Psoas muscle (tissue), 8 donors: ENCODE measurements around the gene SORBS2. TPM values are rescaled to one million over a fixed set of nuclear protein-coding genes. Genes with fewer than 3 reads are reported as not detected.

ENCODE experiments used
- ATAC-seq, 4 donors: fragments of 200-7000 bp; cut with Tn5 transposase; one replicate each; pipeline ENCODE4 v1.9.1; 2020; ENCODE audit warnings: moderate library complexity in 3 of 4, mild to moderate bottlenecking in 2 of 4
- DNase-seq, 2 donors: peaks; one replicate each; pipeline ENCODE4 v3.0.0-alpha.2; 2020
- H3K27ac ChIP-seq: fragments of 200-600 bp; one replicate; pipeline ENCODE4 v1.8.0; 2022
- H3K27me3 ChIP-seq, 3 donors: fragments of 200-600 bp in 1 of 3; one replicate each; pipeline versions ENCODE4 v1.6.1 to v1.8.0; 2013 to 2022; ENCODE audit warnings: low read length in 2 of 3, mild to moderate bottlenecking in 2 of 3, moderate library complexity in 1 of 3; ENCODE audit not compliant: insufficient read depth in 3 of 3
- H3K36me3 ChIP-seq, 2 donors: fragments of 200-600 bp in 1 of 2; one replicate each; pipeline versions ENCODE4 v1.6.1 to v1.8.0; 2013 to 2022; ENCODE audit warnings: low read depth in 1 of 2, mild to moderate bottlenecking in 1 of 2, moderate library complexity in 1 of 2; ENCODE audit not compliant: insufficient read depth in 1 of 2
- H3K4me1 ChIP-seq: fragments of 200-600 bp; one replicate; pipeline ENCODE4 v1.8.0; 2022
- H3K4me3 ChIP-seq: fragments of 200-600 bp; one replicate; pipeline ENCODE4 v1.8.0; 2022; ENCODE audit warnings: mild to moderate bottlenecking
- H3K9me3 ChIP-seq: fragments of 200-600 bp; one replicate; pipeline ENCODE4 v1.8.0; 2022
- WGBS, 3 donors: extraction: QIAGEN DNeasy Blood & Tissue Kit; methylation state at CpG; one replicate each; pipeline versions ENCODE4 v1.1.6 to v1.1.7; 2013; 5-methylcytosine and 5-hydroxymethylcytosine counted together
- intact Hi-C, 2 donors: fragments of 100-400 bp; cut with DNase I; formaldehyde crosslinking; loops; one replicate each; pipeline versions ENCODE4 v1.11.0 to v1.14.2; 2022
- polyA plus RNA-seq, 3 donors: library from polyadenylated mRNA; stranded (reverse); fragments of 200-250 nt; gene quantifications; one replicate each; pipeline ENCODE4 v1.2.3, GENCODE V29; 2013
- total RNA-seq, 4 donors: library from RNA; stranded (reverse); fragmentation: NEBNext Ultra II Directional in 2 of 4; extraction: Animal tissue kit (Norgen Biotek cat#: 25700) in 2 of 4; gene quantifications; one replicate each; pipeline versions ENCODE4 v1.2.1 to v1.2.4, GENCODE V29; 2021 to 2023
- TF ChIP-seq, protein P1 (sequence below): fragments of 200-600 bp; IDR thresholded peaks from one replicate; pipeline ENCODE4 v1.8.0; 2022; ENCODE audit warnings: antibody characterized with exemption
- donor health status: healthy with polysubstance abuse.
- donor health status: DM: no; HTN: no; CAD: no; lungs with moderate emphysema.
- donor health status: Bipolar disorder and iron deficiency.
- donor health status: healthy.
- donor health status: DM: yes; HTN: yes; CAD: no.
- donor health status: DM: no; HTN: no; CAD: no.
- donor health status: DM: no; HTN: no; CAD: no.
- donor health status: DM: yes; HTN: yes; CAD: no.

The SORBS2 gene
- total and polyA plus RNA-seq, 7 donors = 2.5 to 30.4 (median 7.2) TPM

DNA sequence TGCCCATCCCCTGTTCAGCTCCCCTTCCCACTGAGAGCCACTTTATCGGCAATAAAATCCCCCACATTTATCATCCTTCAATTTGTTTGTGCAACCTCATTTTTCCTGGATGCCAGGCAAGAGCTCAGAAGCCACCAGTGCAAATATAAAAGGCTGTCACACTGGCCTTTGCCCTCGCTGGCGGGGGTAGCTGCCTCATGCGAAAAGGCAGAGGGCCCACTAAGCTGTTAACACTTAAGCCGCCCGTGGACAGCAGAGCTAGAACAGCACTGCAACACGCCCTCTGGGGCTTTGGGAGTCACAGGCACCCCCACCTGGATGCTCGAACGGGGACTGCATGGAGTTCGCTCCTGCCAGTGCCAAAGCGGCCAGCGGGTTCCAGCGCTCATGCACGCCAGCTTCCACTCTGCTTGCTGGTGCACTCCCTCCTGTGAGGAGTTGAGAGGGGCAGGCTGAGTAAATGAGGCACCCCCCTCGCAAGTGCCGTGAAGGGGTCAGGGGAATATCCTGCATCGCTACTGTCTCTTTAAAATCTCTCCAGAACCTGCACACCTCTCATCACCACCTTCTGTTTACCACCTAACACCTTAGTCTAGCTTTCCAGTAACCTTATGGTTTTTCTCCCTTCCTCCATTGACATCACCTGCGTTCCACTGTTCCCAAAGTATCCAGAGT, 99.5 kb downstream of the SORBS2 start:
- no peaks in the 10 kb centered on the region for H3K27me3 ChIP-seq
- no peaks in the 10 kb centered on the region for H3K9me3 ChIP-seq
- no peak for ATAC-seq
- intact Hi-C loops = no loop called here
- H3K36me3 ChIP-seq = no peaks in the 10 kb centered on the region
- DNase-seq = no peak
- TF ChIP-seq, protein P1, sequence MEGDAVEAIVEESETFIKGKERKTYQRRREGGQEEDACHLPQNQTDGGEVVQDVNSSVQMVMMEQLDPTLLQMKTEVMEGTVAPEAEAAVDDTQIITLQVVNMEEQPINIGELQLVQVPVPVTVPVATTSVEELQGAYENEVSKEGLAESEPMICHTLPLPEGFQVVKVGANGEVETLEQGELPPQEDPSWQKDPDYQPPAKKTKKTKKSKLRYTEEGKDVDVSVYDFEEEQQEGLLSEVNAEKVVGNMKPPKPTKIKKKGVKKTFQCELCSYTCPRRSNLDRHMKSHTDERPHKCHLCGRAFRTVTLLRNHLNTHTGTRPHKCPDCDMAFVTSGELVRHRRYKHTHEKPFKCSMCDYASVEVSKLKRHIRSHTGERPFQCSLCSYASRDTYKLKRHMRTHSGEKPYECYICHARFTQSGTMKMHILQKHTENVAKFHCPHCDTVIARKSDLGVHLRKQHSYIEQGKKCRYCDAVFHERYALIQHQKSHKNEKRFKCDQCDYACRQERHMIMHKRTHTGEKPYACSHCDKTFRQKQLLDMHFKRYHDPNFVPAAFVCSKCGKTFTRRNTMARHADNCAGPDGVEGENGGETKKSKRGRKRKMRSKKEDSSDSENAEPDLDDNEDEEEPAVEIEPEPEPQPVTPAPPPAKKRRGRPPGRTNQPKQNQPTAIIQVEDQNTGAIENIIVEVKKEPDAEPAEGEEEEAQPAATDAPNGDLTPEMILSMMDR = no peak
- H3K27ac ChIP-seq = no peak overlapping the region
- H3K4me1 ChIP-seq = no peaks in the 10 kb centered on the region
- WGBS, 3 donors = 75 to 84% (median 81%) methylated on average over 18 of the region's 18 CpGs
- no peak overlapping the region for H3K4me3 ChIP-seq

- Histone ChIP-seq H3K27ac (no peak overlapping the region), H3K4me1 (no peaks in the 10 kb centered on the region)
- ATAC-seq = no peak
These were observed 100.3 kb downstream of the SORBS2 start for GRCh38 chr4:185711726-185712125.

GRCh38 chr4:185710487-185710995, 101.5 kb downstream of the SORBS2 start:
- H3K4me1 ChIP-seq = no peaks in the 10 kb centered on the region
- DNase-seq (no peak), ATAC-seq (no peak)
- H3K9me3 ChIP-seq = no peaks in the 10 kb centered on the region
- H3K4me3 ChIP-seq = no peak overlapping the region
- TF ChIP-seq, protein P1 = no peak
- H3K27ac ChIP-seq = no peak overlapping the region
- no peaks in the 10 kb centered on the region for H3K36me3 ChIP-seq
- H3K27me3 ChIP-seq = no peaks in the 10 kb centered on the region
- intact Hi-C loops = no loop called here
- WGBS, 3 donors = 53 to 75% (median 58%) methylated on average over 11 of the region's 11 CpGs

More at GRCh38 chr4:185711726-185712125, 100.3 kb downstream of the SORBS2 start:
- Histone ChIP-seq H3K36me3 (no peaks in the 10 kb centered on the region), H3K27me3 (no peaks in the 10 kb centered on the region), H3K4me3 (no peak overlapping the region), H3K9me3 (no peaks in the 10 kb centered on the region)
- no peak for DNase-seq
- intact Hi-C loops = no loop called here
- WGBS, 3 donors = 67 to 71% (median 68%) methylated on average over 4 of the region's 4 CpGs
- TF ChIP-seq, protein P1 = no peak

DNA sequence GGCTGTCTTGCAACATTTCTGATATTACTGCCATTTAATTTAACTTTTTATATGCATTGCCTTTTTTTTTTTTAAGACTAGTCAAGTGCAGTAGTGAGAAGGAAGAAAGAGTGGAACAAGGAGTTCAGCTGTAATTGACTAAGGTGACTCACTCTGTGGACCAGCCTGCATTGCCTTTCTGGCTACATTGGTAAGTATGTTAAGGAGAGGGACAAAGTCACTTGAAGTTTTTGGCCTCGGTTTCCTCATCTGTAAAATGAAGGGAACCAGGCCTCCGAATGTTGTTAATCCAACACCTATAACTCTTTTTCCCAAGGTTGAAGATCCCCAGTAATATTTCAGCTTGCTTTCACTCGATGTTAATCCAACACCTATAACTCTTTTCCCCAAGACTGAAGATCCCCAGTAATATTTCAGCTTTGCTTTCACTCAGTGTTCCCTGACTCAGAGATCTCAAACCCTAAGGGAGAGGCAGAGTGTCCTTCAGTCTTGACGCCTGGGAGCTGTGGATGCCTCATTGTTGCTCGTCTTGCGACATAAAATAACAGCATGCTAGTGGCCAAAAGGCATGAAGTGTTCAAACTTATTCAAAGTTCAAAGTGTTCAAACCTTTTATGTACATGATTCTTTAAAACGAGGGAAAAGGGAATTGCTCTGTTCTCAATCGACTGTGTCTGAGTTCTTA, 102.0 kb downstream of the SORBS2 start:
- no peak for ATAC-seq

More for the DNA sequence above, 102.0 kb downstream of the SORBS2 start:
- intact Hi-C loops = no loop called here
- no peak overlapping the region for H3K27ac ChIP-seq
- TF ChIP-seq, protein P1 = no peak
- H3K9me3 ChIP-seq = no peaks in the 10 kb centered on the region
- no peak overlapping the region for H3K4me3 ChIP-seq
- 81 to 86% (median 85%) methylated on average over 7 to 8 of the region's 8 CpGs for WGBS, 3 donors
- no peaks in the 10 kb centered on the region for H3K36me3 ChIP-seq
- DNase-seq = no peak
- H3K4me1 ChIP-seq = no peaks in the 10 kb centered on the region
- no peaks in the 10 kb centered on the region for H3K27me3 ChIP-seq
